ENCODE data around the gene PSD.

PSD gene

DNA sequence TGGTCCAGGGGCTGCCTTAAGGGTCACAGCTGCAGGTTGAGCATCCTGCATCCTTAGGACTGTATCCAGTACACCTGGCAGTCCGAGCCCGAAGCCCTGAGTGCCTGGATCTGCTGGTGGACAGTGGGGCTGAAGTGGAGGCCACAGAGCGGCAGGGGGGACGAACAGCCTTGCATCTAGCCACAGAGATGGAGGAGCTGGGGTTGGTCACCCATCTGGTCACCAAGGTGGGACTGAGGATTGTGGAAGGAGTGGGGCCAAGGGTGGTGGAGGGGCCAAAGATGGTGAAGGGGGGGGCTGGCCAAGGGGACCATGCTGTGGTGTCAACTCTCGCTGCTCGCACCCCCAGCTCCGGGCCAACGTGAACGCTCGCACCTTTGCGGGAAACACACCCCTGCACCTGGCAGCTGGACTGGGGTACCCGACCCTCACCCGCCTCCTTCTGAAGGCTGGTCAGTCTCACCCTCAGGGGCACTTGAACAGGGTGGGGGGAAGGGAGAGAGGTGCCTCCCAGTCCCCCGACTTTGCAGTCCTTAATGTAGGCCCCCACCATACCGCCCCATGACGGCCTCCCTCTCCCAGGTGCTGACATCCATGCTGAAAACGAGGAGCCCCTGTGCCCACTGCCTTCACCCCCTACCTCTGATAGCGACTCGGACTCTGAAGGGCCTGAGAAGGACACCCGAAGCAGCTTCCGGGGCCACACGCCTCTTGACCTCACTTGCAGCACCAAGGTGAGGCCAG lies 17.8 kb downstream of the PSD start:
- Histone ChIP-seq H3K14ac (ENCODE audit: low read length) (peak overlapping the region; percentile 10), H3K36me3 (ENCODE audit: control insufficient read depth in 1 of 2, insufficient read depth in 2 of 2, low read length in 2 of 2) (peaks cover 29 to 30% of the 10 kb centered on the region in 2 experiments), H3K9me3 (ENCODE audit: insufficient read depth, low read depth, low read length) (peaks cover 3% of the 10 kb centered on the region), H3K79me1 (ENCODE audit: low read length) (peaks cover 19% of the 10 kb centered on the region), H3K27ac (ENCODE audit: low read depth, low read length) (no peak overlapping the region), H3K9ac (ENCODE audit: low read length) (no peak overlapping the region), H2BK12ac (ENCODE audit: low read length) (peak overlapping the region; percentile 93), H3K23ac (ENCODE audit: low read length) (no peak overlapping the region), H2BK5ac (ENCODE audit: low read depth, low read length, poor library complexity) (no peak overlapping the region), H3K4me1 (ENCODE audit: control insufficient read depth in 1 of 2, insufficient read depth in 2 of 2, low read length in 2 of 2) (peaks cover 33 to 34% of the 10 kb centered on the region in 2 experiments), H2BK120ac (ENCODE audit: insufficient read depth, low read length, poor library complexity) (peak overlapping the region; percentile 78), H3K79me2 (ENCODE audit: control insufficient read depth, insufficient read depth, low read length, poor library complexity) (peaks cover 5% of the 10 kb centered on the region), H2AFZ (ENCODE audit: insufficient read depth, low read length, poor library complexity) (no peak overlapping the region), H4K91ac (ENCODE audit: low read depth, low read length) (peak overlapping the region; percentile 53), H3K18ac (ENCODE audit: low read length) (peak overlapping the region; percentile 22), H2AK5ac (ENCODE audit: low read length) (peak overlapping the region; percentile 40), H3K4me2 (ENCODE audit: low read length) (no peak overlapping the region), H3K4me3 (ENCODE audit: low read depth, low read length) (no peak overlapping the region), H4K8ac (ENCODE audit: low read depth, low read length) (no peak overlapping the region), H3K4ac (ENCODE audit: low read depth, low read length) (no peak overlapping the region), H4K12ac (ENCODE audit: low read depth, low read length) (no peak overlapping the region), H3K27me3 (ENCODE audit: insufficient read depth, low read length) (no peaks in the 10 kb centered on the region)
- DNase-seq, result no peak
- no CpG with 5 or more reads among the region's 22 CpGs for WGBS (ENCODE audit: extremely low coverage, insufficient coverage, insufficient read length)

DNA sequence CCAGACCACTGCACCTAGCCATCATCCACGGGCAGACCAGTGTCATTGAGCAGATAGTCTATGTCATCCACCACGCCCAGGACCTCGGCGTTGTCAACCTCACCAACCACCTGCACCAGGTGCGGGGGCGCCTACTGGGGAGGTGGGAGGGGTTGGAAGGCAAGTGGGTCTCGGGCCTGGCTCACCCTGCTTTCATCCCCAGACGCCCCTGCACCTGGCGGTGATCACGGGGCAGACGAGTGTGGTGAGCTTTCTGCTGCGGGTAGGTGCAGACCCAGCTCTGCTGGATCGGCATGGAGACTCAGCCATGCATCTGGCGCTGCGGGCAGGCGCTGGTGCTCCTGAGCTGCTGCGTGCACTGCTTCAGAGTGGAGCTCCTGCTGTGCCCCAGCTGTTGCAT lies 18.5 kb downstream of the PSD start:
- no peaks in the 10 kb centered on the region for H3K27me3 ChIP-seq (ENCODE audit: insufficient read depth, low read length)
- H4K8ac ChIP-seq (ENCODE audit: low read depth, low read length), result peak overlapping the region; percentile 30
- H2AK5ac ChIP-seq (ENCODE audit: low read length), result peak overlapping the region; percentile 38
- H4K12ac ChIP-seq (ENCODE audit: low read depth, low read length), result peak overlapping the region; percentile 22
- no peak overlapping the region for H3K9ac ChIP-seq (ENCODE audit: low read length)
- WGBS (ENCODE audit: extremely low coverage, insufficient coverage, insufficient read length), result no CpG with 5 or more reads among the region's 17 CpGs
- peak overlapping the region; percentile 80 for H2BK12ac ChIP-seq (ENCODE audit: low read length)
- peaks cover 3% of the 10 kb centered on the region for H3K9me3 ChIP-seq (ENCODE audit: insufficient read depth, low read depth, low read length)
- peak overlapping the region; percentile 3 for H3K4ac ChIP-seq (ENCODE audit: low read depth, low read length)
- H3K18ac ChIP-seq (ENCODE audit: low read length), result peak overlapping the region; percentile 43
- peaks cover 33 to 34% of the 10 kb centered on the region in 2 experiments for H3K4me1 ChIP-seq (ENCODE audit: control insufficient read depth in 1 of 2, insufficient read depth in 2 of 2, low read length in 2 of 2)
- H3K79me2 ChIP-seq (ENCODE audit: control insufficient read depth, insufficient read depth, low read length, poor library complexity), result peaks cover 8% of the 10 kb centered on the region
- H2BK5ac ChIP-seq (ENCODE audit: low read depth, low read length, poor library complexity), result no peak overlapping the region
- DNase-seq, result no peak
- H3K4me2 ChIP-seq (ENCODE audit: low read length), result no peak overlapping the region
- no peak overlapping the region for H2BK120ac ChIP-seq (ENCODE audit: insufficient read depth, low read length, poor library complexity)
- peaks cover 29 to 30% of the 10 kb centered on the region in 2 experiments for H3K36me3 ChIP-seq (ENCODE audit: control insufficient read depth in 1 of 2, insufficient read depth in 2 of 2, low read length in 2 of 2)
- peak overlapping the region; percentile 53 for H4K91ac ChIP-seq (ENCODE audit: low read depth, low read length)
- H3K14ac ChIP-seq (ENCODE audit: low read length), result peak overlapping the region; percentile 41
- H3K79me1 ChIP-seq (ENCODE audit: low read length), result peaks cover 22% of the 10 kb centered on the region
- no peak overlapping the region for H3K4me3 ChIP-seq (ENCODE audit: low read depth, low read length)
- H3K27ac ChIP-seq (ENCODE audit: low read depth, low read length), result no peak overlapping the region
- H2AFZ ChIP-seq (ENCODE audit: insufficient read depth, low read length, poor library complexity), result peak overlapping the region; percentile 19
- H3K23ac ChIP-seq (ENCODE audit: low read length), result no peak overlapping the region

- Histone ChIP-seq H3K27ac (ENCODE audit: low read depth, low read length) (peak overlapping the region; percentile 38), H4K12ac (ENCODE audit: low read depth, low read length) (peak overlapping the region; percentile 39), H3K4me1 (ENCODE audit: control insufficient read depth in 1 of 2, insufficient read depth in 2 of 2, low read length in 2 of 2) (peaks cover 36 to 37% of the 10 kb centered on the region in 2 experiments), H3K36me3 (ENCODE audit: control insufficient read depth in 1 of 2, insufficient read depth in 2 of 2, low read length in 2 of 2) (peaks cover 29 to 30% of the 10 kb centered on the region in 2 experiments), H2AK5ac (ENCODE audit: low read length) (peak overlapping the region; percentile 38), H3K18ac (ENCODE audit: low read length) (peak overlapping the region; percentile 54), H2AFZ (ENCODE audit: insufficient read depth, low read length, poor library complexity) (peak overlapping the region; percentile 70), H4K91ac (ENCODE audit: low read depth, low read length) (peak overlapping the region; percentile 63), H2BK12ac (ENCODE audit: low read length) (peak overlapping the region; percentile 80), H3K14ac (ENCODE audit: low read length) (peak overlapping the region; percentile 41), H3K4me2 (ENCODE audit: low read length) (peak overlapping the region; percentile 82), H3K23ac (ENCODE audit: low read length) (no peak overlapping the region), H3K79me2 (ENCODE audit: control insufficient read depth, insufficient read depth, low read length, poor library complexity) (peaks cover 8% of the 10 kb centered on the region), H3K4ac (ENCODE audit: low read depth, low read length) (peak overlapping the region; percentile 10), H3K27me3 (ENCODE audit: insufficient read depth, low read length) (no peaks in the 10 kb centered on the region), H2BK5ac (ENCODE audit: low read depth, low read length, poor library complexity) (peak overlapping the region; percentile 51), H3K79me1 (ENCODE audit: low read length) (peaks cover 23% of the 10 kb centered on the region), H3K9ac (ENCODE audit: low read length) (peak overlapping the region; percentile 62), H2BK120ac (ENCODE audit: insufficient read depth, low read length, poor library complexity) (peak overlapping the region; percentile 25), H3K4me3 (ENCODE audit: low read depth, low read length) (peak overlapping the region; percentile 69), H4K8ac (ENCODE audit: low read depth, low read length) (peak overlapping the region; percentile 30), H3K9me3 (ENCODE audit: insufficient read depth, low read depth, low read length) (peaks cover 3% of the 10 kb centered on the region)
- no CpG with 5 or more reads among the region's 72 CpGs for WGBS (ENCODE audit: extremely low coverage, insufficient coverage, insufficient read length)
- peak; percentile 85 to 93 for DNase-seq
Measured at GRCh38 chr10:102399217-102400021, 19.2 kb downstream of the PSD start.

- Histone ChIP-seq H3K79me2 (ENCODE audit: control insufficient read depth, insufficient read depth, low read length, poor library complexity) (peaks cover 8% of the 10 kb centered on the region), H3K4ac (ENCODE audit: low read depth, low read length) (no peak overlapping the region), H2AK5ac (ENCODE audit: low read length) (no peak overlapping the region), H2BK120ac (ENCODE audit: insufficient read depth, low read length, poor library complexity) (no peak overlapping the region), H3K9ac (ENCODE audit: low read length) (no peak overlapping the region), H2BK12ac (ENCODE audit: low read length) (no peak overlapping the region), H3K18ac (ENCODE audit: low read length) (no peak overlapping the region), H3K14ac (ENCODE audit: low read length) (no peak overlapping the region), H2BK5ac (ENCODE audit: low read depth, low read length, poor library complexity) (no peak overlapping the region), H3K23ac (ENCODE audit: low read length) (no peak overlapping the region), H3K27me3 (ENCODE audit: insufficient read depth, low read length) (no peaks in the 10 kb centered on the region), H3K79me1 (ENCODE audit: low read length) (peaks cover 25% of the 10 kb centered on the region), H3K4me3 (ENCODE audit: low read depth, low read length) (no peak overlapping the region), H4K91ac (ENCODE audit: low read depth, low read length) (no peak overlapping the region), H3K36me3 (ENCODE audit: control insufficient read depth in 1 of 2, insufficient read depth in 2 of 2, low read length in 2 of 2) (peaks cover 29 to 30% of the 10 kb centered on the region in 2 experiments), H2AFZ (ENCODE audit: insufficient read depth, low read length, poor library complexity) (no peak overlapping the region), H4K8ac (ENCODE audit: low read depth, low read length) (no peak overlapping the region), H3K9me3 (ENCODE audit: insufficient read depth, low read depth, low read length) (peaks cover 3% of the 10 kb centered on the region), H3K4me2 (ENCODE audit: low read length) (no peak overlapping the region), H3K4me1 (ENCODE audit: control insufficient read depth in 1 of 2, insufficient read depth in 2 of 2, low read length in 2 of 2) (peaks cover 36 to 37% of the 10 kb centered on the region in 2 experiments), H4K12ac (ENCODE audit: low read depth, low read length) (no peak overlapping the region), H3K27ac (ENCODE audit: low read depth, low read length) (no peak overlapping the region)
- DNase-seq, result no peak
- WGBS (ENCODE audit: extremely low coverage, insufficient coverage, insufficient read length), result no CpG with 5 or more reads among the region's 21 CpGs
Measured at GRCh38 chr10:102398172-102399020, 20.2 kb downstream of the PSD start.
